ENCODE measurements around the gene B9D1. TPM values are rescaled to one million over a fixed set of nuclear protein-coding genes. Genes with fewer than 3 reads are reported as not detected.

The B9D1 gene
- total and polyA plus RNA-seq, 2 of the 13 experiments (the other 11 are each of a cell fraction or from before 2014, with no cell fraction given): 27.7 to 31.1 TPM

GRCh38 chr17:19362277-19363113 lies at the start of gene B9D1 (continued):
- TF ChIP-seq SAFB2 (CRISPR knock-in tag; IDR thresholded peaks at IDR 0.05; ENCODE audit: borderline replicate concordance, low read depth) (0 out of 2 replicates have a peak, but pooled peaks have one; percentile 31), NFKBIZ (CRISPR knock-in tag; IDR thresholded peaks at IDR 0.05) (no peak), MEF2D (CRISPR knock-in tag; IDR thresholded peaks at IDR 0.05) (0 out of 2 replicates have a peak, but pooled peaks have one; percentile 40), PRMT3 (CRISPR knock-in tag; IDR thresholded peaks at IDR 0.05; ENCODE audit: borderline replicate concordance, low read depth) (no peak), LRRFIP1 (CRISPR knock-in tag; conservative IDR thresholded peaks at IDR 0.05) (no peak), ADNP (CRISPR knock-in tag; IDR thresholded peaks at IDR 0.05) (no peak), ZNF543 (CRISPR knock-in tag; IDR thresholded peaks at IDR 0.05) (no peak), CENPT (CRISPR knock-in tag; IDR thresholded peaks at IDR 0.05; ENCODE audit: low read depth) (no peak; the same call in none of the 2 replicates), PAWR (CRISPR knock-in tag; IDR thresholded peaks at IDR 0.05; ENCODE audit: borderline replicate concordance) (no peak; the same call in 1 of the 2 replicates), ZC3H13 (CRISPR knock-in tag; IDR thresholded peaks at IDR 0.05) (no peak), ZKSCAN5 (CRISPR knock-in tag; IDR thresholded peaks at IDR 0.05) (0 out of 2 replicates have a peak, but pooled peaks have one; percentile 14), ZBTB3 (CRISPR knock-in tag; IDR thresholded peaks at IDR 0.05; ENCODE audit: borderline replicate concordance, low read depth) (no peak)
- TF ChIP-seq, protein P1, sequence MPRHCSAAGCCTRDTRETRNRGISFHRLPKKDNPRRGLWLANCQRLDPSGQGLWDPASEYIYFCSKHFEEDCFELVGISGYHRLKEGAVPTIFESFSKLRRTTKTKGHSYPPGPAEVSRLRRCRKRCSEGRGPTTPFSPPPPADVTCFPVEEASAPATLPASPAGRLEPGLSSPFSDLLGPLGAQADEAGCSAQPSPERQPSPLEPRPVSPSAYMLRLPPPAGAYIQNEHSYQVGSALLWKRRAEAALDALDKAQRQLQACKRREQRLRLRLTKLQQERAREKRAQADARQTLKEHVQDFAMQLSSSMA (CRISPR knock-in tag; IDR thresholded peaks at IDR 0.05): no peak
- TF ChIP-seq, protein P2, sequence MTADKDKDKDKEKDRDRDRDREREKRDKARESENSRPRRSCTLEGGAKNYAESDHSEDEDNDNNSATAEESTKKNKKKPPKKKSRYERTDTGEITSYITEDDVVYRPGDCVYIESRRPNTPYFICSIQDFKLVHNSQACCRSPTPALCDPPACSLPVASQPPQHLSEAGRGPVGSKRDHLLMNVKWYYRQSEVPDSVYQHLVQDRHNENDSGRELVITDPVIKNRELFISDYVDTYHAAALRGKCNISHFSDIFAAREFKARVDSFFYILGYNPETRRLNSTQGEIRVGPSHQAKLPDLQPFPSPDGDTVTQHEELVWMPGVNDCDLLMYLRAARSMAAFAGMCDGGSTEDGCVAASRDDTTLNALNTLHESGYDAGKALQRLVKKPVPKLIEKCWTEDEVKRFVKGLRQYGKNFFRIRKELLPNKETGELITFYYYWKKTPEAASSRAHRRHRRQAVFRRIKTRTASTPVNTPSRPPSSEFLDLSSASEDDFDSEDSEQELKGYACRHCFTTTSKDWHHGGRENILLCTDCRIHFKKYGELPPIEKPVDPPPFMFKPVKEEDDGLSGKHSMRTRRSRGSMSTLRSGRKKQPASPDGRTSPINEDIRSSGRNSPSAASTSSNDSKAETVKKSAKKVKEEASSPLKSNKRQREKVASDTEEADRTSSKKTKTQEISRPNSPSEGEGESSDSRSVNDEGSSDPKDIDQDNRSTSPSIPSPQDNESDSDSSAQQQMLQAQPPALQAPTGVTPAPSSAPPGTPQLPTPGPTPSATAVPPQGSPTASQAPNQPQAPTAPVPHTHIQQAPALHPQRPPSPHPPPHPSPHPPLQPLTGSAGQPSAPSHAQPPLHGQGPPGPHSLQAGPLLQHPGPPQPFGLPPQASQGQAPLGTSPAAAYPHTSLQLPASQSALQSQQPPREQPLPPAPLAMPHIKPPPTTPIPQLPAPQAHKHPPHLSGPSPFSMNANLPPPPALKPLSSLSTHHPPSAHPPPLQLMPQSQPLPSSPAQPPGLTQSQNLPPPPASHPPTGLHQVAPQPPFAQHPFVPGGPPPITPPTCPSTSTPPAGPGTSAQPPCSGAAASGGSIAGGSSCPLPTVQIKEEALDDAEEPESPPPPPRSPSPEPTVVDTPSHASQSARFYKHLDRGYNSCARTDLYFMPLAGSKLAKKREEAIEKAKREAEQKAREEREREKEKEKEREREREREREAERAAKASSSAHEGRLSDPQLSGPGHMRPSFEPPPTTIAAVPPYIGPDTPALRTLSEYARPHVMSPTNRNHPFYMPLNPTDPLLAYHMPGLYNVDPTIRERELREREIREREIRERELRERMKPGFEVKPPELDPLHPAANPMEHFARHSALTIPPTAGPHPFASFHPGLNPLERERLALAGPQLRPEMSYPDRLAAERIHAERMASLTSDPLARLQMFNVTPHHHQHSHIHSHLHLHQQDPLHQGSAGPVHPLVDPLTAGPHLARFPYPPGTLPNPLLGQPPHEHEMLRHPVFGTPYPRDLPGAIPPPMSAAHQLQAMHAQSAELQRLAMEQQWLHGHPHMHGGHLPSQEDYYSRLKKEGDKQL (CRISPR knock-in tag; IDR thresholded peaks at IDR 0.05; ENCODE audit: low read depth): 0 out of 2 replicates have a peak, but pooled peaks have one; percentile 9
- TF ChIP-seq, protein P3, sequence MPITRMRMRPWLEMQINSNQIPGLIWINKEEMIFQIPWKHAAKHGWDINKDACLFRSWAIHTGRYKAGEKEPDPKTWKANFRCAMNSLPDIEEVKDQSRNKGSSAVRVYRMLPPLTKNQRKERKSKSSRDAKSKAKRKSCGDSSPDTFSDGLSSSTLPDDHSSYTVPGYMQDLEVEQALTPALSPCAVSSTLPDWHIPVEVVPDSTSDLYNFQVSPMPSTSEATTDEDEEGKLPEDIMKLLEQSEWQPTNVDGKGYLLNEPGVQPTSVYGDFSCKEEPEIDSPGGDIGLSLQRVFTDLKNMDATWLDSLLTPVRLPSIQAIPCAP (CRISPR knock-in tag; IDR thresholded peaks at IDR 0.05; ENCODE audit: low read depth): 0 out of 2 replicates have a peak, but pooled peaks have one; percentile 21
